Neural cell (in vitro differentiated cells): ENCODE results near the gene AUNIP. TPM values are rescaled to one million over a fixed set of nuclear protein-coding genes. Genes with fewer than 3 reads are reported as not detected.

ENCODE experiments used
- H2AFZ ChIP-seq: fragments of 200-600, 300-800 bp; sonication (generic), shearing (Covaris generic); 2 replicates; pipeline ENCODE4 v1.6.0; 2014; ENCODE audit warnings: low read depth, mild to moderate bottlenecking, antibody characterized with exemption, low read length, moderate library complexity
- H3F3A ChIP-seq: fragments of 200-600 bp; shearing (Covaris generic); 2 replicates; pipeline ENCODE4 v1.6.1; 2016; ENCODE audit warnings: mild to moderate bottlenecking, moderate library complexity, mixed read lengths, antibody characterized with exemption, low read length; ENCODE audit not compliant: insufficient read depth, poor library complexity, severe bottlenecking
- H3K27ac ChIP-seq: fragments of 200-600, 300-800 bp; sonication (generic), shearing (Covaris generic); 2 replicates; pipeline ENCODE4 v1.5.1; 2014; ENCODE audit warnings: mild to moderate bottlenecking, low read length, moderate library complexity
- H3K27me3 ChIP-seq: fragments of 300-800, 200-600 bp; sonication (generic), shearing (Covaris generic); 2 replicates; pipeline ENCODE4 v1.6.0; 2014; ENCODE audit warnings: mild to moderate bottlenecking, low read depth, low read length, moderate library complexity; ENCODE audit not compliant: insufficient read depth
- H3K36me3 ChIP-seq: fragments of 300-800, 200-600 bp; sonication (generic), shearing (Covaris generic); 2 replicates; pipeline ENCODE4 v1.5.1; 2014; ENCODE audit warnings: mild to moderate bottlenecking, antibody characterized with exemption, low read length, moderate library complexity; ENCODE audit not compliant: insufficient read depth
- H3K4me2 ChIP-seq: fragments of 300-800, 200-600 bp; sonication (generic), shearing (Covaris generic); 2 replicates; pipeline ENCODE4 v1.6.0; 2014; ENCODE audit warnings: mild to moderate bottlenecking, low read length
- H3K4me3 ChIP-seq: fragments of 300-800, 200-600 bp; sonication (generic), shearing (Covaris generic); 2 replicates; pipeline ENCODE4 v1.5.1; 2014; ENCODE audit warnings: mild to moderate bottlenecking, low read length, moderate library complexity
- H3K79me2 ChIP-seq: fragments of 200-600 bp; shearing (Covaris generic); replicated peaks from 2 replicates; pipeline ENCODE4 v1.6.0; 2014; ENCODE audit warnings: mild to moderate bottlenecking, low read length, moderate library complexity; ENCODE audit not compliant: insufficient read depth
- H3K9ac ChIP-seq: fragments of 300-800, 200-600 bp; sonication (generic), shearing (Covaris generic); 2 replicates; pipeline ENCODE4 v1.6.1; 2016; ENCODE audit warnings: mild to moderate bottlenecking, low read length, mixed read lengths
- H3K9me2 ChIP-seq: fragments of 200-600 bp; shearing (Covaris generic); 2 replicates; pipeline ENCODE4 v1.6.1; 2016; ENCODE audit warnings: mild to moderate bottlenecking, low read length, mixed read lengths; ENCODE audit not compliant: insufficient read depth
- H3K9me3 ChIP-seq: fragments of 200-600, 300-800 bp; sonication (generic), shearing (Covaris generic); 2 replicates; pipeline ENCODE4 v1.6.1; 2016; ENCODE audit warnings: mild to moderate bottlenecking, mixed run types, low read length, moderate library complexity, mixed read lengths
- H4K20me1 ChIP-seq: fragments of 200-600 bp; shearing (Covaris generic); 2 replicates; pipeline ENCODE4 v1.6.1; 2016; ENCODE audit warnings: mild to moderate bottlenecking, mixed run types; ENCODE audit not compliant: insufficient read depth
- CTCF ChIP-seq: fragments of 450-650 bp; IDR thresholded peaks from 2 replicates; pipeline ENCODE4 v1.5.1; 2014; ENCODE audit warnings: antibody characterized with exemption, mild to moderate bottlenecking, moderate library complexity; ENCODE audit not compliant: poor library complexity, severe bottlenecking
- EP300 ChIP-seq: fragments of 450-650 bp; conservative IDR thresholded peaks from 2 replicates; pipeline ENCODE4 v1.6.1; 2014; ENCODE audit warnings: antibody characterized with exemption, mild to moderate bottlenecking, moderate library complexity; ENCODE audit not compliant: poor library complexity, severe bottlenecking
- EZH2 ChIP-seq: fragments of 200-600, 300-800 bp; shearing (Covaris generic), sonication (generic); IDR thresholded peaks from 2 replicates; pipeline ENCODE4 v1.6.1; 2014; ENCODE audit warnings: antibody characterized with exemption, low read length, borderline replicate concordance, mild to moderate bottlenecking; ENCODE audit not compliant: insufficient read depth, poor library complexity, severe bottlenecking
- MXI1 ChIP-seq: fragments of 450-650 bp; conservative IDR thresholded peaks from 2 replicates; pipeline ENCODE4 v1.6.1; 2014; ENCODE audit warnings: antibody characterized with exemption, mild to moderate bottlenecking; ENCODE audit not compliant: poor library complexity, severe bottlenecking
- POLR2AphosphoS5 ChIP-seq: IDR thresholded peaks from 2 replicates; pipeline ENCODE4 v1.6.1; 2012
- RAD21 ChIP-seq: fragments of 450-650 bp; conservative IDR thresholded peaks from 2 replicates; pipeline ENCODE4 v1.6.1; 2014; ENCODE audit warnings: antibody characterized with exemption, mild to moderate bottlenecking, moderate library complexity
- REST ChIP-seq: IDR thresholded peaks from 2 replicates; pipeline ENCODE4 v1.6.1; 2012; ENCODE audit warnings: borderline replicate concordance
- SMC3 ChIP-seq: fragments of 450-650 bp; conservative IDR thresholded peaks from 2 replicates; pipeline ENCODE4 v1.6.1; 2014; ENCODE audit warnings: antibody characterized with exemption, mild to moderate bottlenecking, moderate library complexity; ENCODE audit not compliant: poor library complexity
- TAF1 ChIP-seq: IDR thresholded peaks from 2 replicates; pipeline ENCODE4 v1.6.1; 2012; ENCODE audit warnings: low read depth
- polyA plus RNA-seq: library from polyadenylated mRNA; depleted of rRNA; stranded (reverse); fragments of >200 nt; gene quantifications from 2 replicates; pipeline ENCODE4 v1.2.3, GENCODE V29; 2014

Gene AUNIP
- polyA plus RNA-seq, 1 donor from 2014 or later = 0.48 TPM

- H3K27me3 ChIP-seq = no peaks in the 10 kb centered on the region
- H3K9me3 ChIP-seq = no peaks in the 10 kb centered on the region
- no peaks in the 10 kb centered on the region for H4K20me1 ChIP-seq
- TF ChIP-seq TAF1 (no peak), MXI1 (no peak), SMC3 (no peak), EP300 (no peak), RAD21 (no peak), EZH2 (no peak), REST (no peak), POLR2AphosphoS5 (no peak), CTCF (no peak)
- H3K9me2 ChIP-seq = no peaks in the 10 kb centered on the region
- H3F3A ChIP-seq = no peaks in the 10 kb centered on the region
- no peaks in the 10 kb centered on the region for H3K79me2 ChIP-seq
- H2AFZ ChIP-seq = no peak overlapping the region
- no peak overlapping the region for H3K27ac ChIP-seq
- no peak overlapping the region for H3K4me2 ChIP-seq
- H3K9ac ChIP-seq = no peak overlapping the region
- H3K36me3 ChIP-seq = no peaks in the 10 kb centered on the region
- no peak overlapping the region for H3K4me3 ChIP-seq
Measured at GRCh38 chr1:25828491-25828890, 30.8 kb downstream of the AUNIP start.

- no peaks in the 10 kb centered on the region for H3K36me3 ChIP-seq
- H3K27me3 ChIP-seq = no peaks in the 10 kb centered on the region
- no peak overlapping the region for H3K9ac ChIP-seq
- H3K4me3 ChIP-seq = no peak overlapping the region
- TF ChIP-seq EP300 (no peak), TAF1 (no peak), CTCF (no peak), SMC3 (no peak), MXI1 (no peak), EZH2 (no peak), REST (no peak), POLR2AphosphoS5 (no peak), RAD21 (no peak)
- H3K27ac ChIP-seq = no peak overlapping the region
- H3K79me2 ChIP-seq = peaks cover 7% of the 10 kb centered on the region
- H2AFZ ChIP-seq = no peak overlapping the region
- H3K4me2 ChIP-seq = no peak overlapping the region
- no peaks in the 10 kb centered on the region for H3K9me3 ChIP-seq
- H3F3A ChIP-seq = no peaks in the 10 kb centered on the region
- no peaks in the 10 kb centered on the region for H3K9me2 ChIP-seq
- no peaks in the 10 kb centered on the region for H4K20me1 ChIP-seq
Measured at GRCh38 chr1:25826571-25826970, 32.7 kb downstream of the AUNIP start.
